ENCODE results near the gene DMD.

DNA sequence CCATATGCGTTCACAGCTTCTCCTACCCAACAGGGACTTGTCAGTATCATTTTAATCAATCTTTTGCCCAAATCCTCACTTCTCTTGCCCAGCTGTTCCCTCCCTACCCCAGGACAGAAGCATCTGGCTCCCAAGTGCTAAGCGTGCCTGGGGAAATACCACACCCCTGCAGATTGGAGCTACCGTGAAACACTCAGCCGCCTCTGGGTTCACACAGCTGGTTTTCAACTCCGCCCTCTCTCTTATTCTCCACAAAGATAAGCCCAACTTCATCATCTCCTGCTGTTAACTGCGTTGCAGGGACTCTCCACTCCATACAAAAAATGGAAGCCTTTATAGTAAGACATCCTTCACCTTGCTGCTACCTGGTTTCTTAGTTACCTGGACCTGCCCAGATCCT lies 1992.2 kb downstream of the DMD start:
- TF ChIP-seq, protein P1, sequence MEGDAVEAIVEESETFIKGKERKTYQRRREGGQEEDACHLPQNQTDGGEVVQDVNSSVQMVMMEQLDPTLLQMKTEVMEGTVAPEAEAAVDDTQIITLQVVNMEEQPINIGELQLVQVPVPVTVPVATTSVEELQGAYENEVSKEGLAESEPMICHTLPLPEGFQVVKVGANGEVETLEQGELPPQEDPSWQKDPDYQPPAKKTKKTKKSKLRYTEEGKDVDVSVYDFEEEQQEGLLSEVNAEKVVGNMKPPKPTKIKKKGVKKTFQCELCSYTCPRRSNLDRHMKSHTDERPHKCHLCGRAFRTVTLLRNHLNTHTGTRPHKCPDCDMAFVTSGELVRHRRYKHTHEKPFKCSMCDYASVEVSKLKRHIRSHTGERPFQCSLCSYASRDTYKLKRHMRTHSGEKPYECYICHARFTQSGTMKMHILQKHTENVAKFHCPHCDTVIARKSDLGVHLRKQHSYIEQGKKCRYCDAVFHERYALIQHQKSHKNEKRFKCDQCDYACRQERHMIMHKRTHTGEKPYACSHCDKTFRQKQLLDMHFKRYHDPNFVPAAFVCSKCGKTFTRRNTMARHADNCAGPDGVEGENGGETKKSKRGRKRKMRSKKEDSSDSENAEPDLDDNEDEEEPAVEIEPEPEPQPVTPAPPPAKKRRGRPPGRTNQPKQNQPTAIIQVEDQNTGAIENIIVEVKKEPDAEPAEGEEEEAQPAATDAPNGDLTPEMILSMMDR (IDR thresholded peaks at IDR 0.05), result no peak
- no peak for TF ChIP-seq POLR2AphosphoS5 (IDR thresholded peaks at IDR 0.05; ENCODE audit: low read depth, low read length)

All from Panc1 (cell line).